Neural progenitor cell (in vitro differentiated cells): ENCODE results near the gene ZNF135. TPM values are rescaled to one million over a fixed set of nuclear protein-coding genes. Genes with fewer than 3 reads are reported as not detected.
A peak's percentile ranks its signal among the peaks of the same experiment; 100 is the strongest.

Source experiments
- DNase-seq: peaks from one replicate; pipeline ENCODE4 v3.0.0-alpha.2; 2016; ENCODE audit warnings: low spot score
- H2AFZ ChIP-seq: fragments of 200-600 bp; sonication (generic); replicated peaks from 2 replicates; pipeline ENCODE4 v1.6.1; 2016; ENCODE audit warnings: antibody characterized with exemption
- H3F3A ChIP-seq: fragments of 200-600 bp; sonication (generic); 2 replicates; pipeline ENCODE4 v1.6.1; 2016; ENCODE audit warnings: antibody characterized with exemption, low read depth
- H3K27ac ChIP-seq: fragments of 200-600 bp; sonication (generic); 2 replicates; pipeline ENCODE4 v1.5.1; 2016; ENCODE audit warnings: mild to moderate bottlenecking
- H3K27me3 ChIP-seq: fragments of 200-600 bp; sonication (generic); 2 replicates; pipeline ENCODE4 v1.6.1; 2016; ENCODE audit warnings: mild to moderate bottlenecking, moderate library complexity
- H3K36me3 ChIP-seq: fragments of 200-600 bp; sonication (generic); 2 replicates; pipeline ENCODE4 v1.5.1; 2016
- H3K4me1 ChIP-seq: fragments of 200-600 bp; sonication (generic); 2 replicates; pipeline ENCODE4 v1.6.1; 2016; ENCODE audit warnings: mixed run types
- H3K4me2 ChIP-seq: fragments of 200-600 bp; sonication (generic); 2 replicates; pipeline ENCODE4 v1.6.1; 2016
- H3K4me3 ChIP-seq: fragments of 200-600 bp; sonication (generic); 2 replicates; pipeline ENCODE4 v1.5.1; 2016
- H3K79me2 ChIP-seq: fragments of 200-600 bp; sonication (generic); 2 replicates; pipeline ENCODE4 v1.6.1; 2016; ENCODE audit warnings: low read depth
- H3K9ac ChIP-seq: fragments of 200-600 bp; sonication (generic); 2 replicates; pipeline ENCODE4 v1.6.1; 2016
- H3K9me3 ChIP-seq: fragments of 200-600 bp; sonication (generic); 2 replicates; pipeline ENCODE4 v1.5.1; 2016; ENCODE audit warnings: low read depth
- H4K20me1 ChIP-seq: fragments of 200-600 bp; sonication (generic); 2 replicates; pipeline ENCODE4 v1.6.1; 2016; ENCODE audit warnings: low read depth
- H3K27ac Mint-ChIP-seq: 3 replicates; pipeline ENCODE4 v1.8.0; 2021; ENCODE audit warnings: mixed read lengths
- H3K27me3 Mint-ChIP-seq: 2 replicates; pipeline ENCODE4 v1.8.0; 2022; ENCODE audit warnings: low read depth, mild to moderate bottlenecking, inconsistent platforms, moderate library complexity, mixed read lengths; ENCODE audit not compliant: insufficient read depth
- H3K36me3 Mint-ChIP-seq: 3 replicates; pipeline ENCODE4 v1.8.0; 2021; ENCODE audit warnings: mixed read lengths
- H3K4me1 Mint-ChIP-seq: 3 replicates; pipeline ENCODE4 v1.8.0; 2021; ENCODE audit warnings: mixed read lengths
- H3K4me3 Mint-ChIP-seq: 3 replicates; pipeline ENCODE4 v1.8.0; 2021; ENCODE audit warnings: mild to moderate bottlenecking, moderate library complexity, mixed read lengths
- H3K9me3 Mint-ChIP-seq: 3 replicates; pipeline ENCODE4 v1.8.0; 2020; ENCODE audit warnings: mixed read lengths
- CTCF ChIP-seq: fragments of 200-600 bp; sonication (generic); IDR thresholded peaks from 2 replicates; pipeline ENCODE4 v1.5.1; 2017; ENCODE audit warnings: antibody characterized with exemption, mild to moderate bottlenecking
- EZH2 ChIP-seq: fragments of 200-600 bp; sonication (generic); IDR thresholded peaks from 2 replicates; pipeline ENCODE4 v1.6.1; 2017; ENCODE audit warnings: antibody characterized with exemption, mild to moderate bottlenecking, moderate library complexity
- EZH2phosphoT487 ChIP-seq: fragments of 200-600 bp; sonication (generic); IDR thresholded peaks from 2 replicates; pipeline ENCODE4 v1.6.1; 2017; ENCODE audit warnings: antibody characterized with exemption
- total RNA-seq: library from RNA; depleted of rRNA; stranded (reverse); fragments of >200 nt; gene quantifications from 2 replicates; pipeline ENCODE4 v1.2.3, GENCODE V29; 2015; ENCODE audit warnings: low replicate concordance

The ZNF135 gene
- total RNA-seq, 1 donor from 2014 or later, result 11.1 TPM

DNA sequence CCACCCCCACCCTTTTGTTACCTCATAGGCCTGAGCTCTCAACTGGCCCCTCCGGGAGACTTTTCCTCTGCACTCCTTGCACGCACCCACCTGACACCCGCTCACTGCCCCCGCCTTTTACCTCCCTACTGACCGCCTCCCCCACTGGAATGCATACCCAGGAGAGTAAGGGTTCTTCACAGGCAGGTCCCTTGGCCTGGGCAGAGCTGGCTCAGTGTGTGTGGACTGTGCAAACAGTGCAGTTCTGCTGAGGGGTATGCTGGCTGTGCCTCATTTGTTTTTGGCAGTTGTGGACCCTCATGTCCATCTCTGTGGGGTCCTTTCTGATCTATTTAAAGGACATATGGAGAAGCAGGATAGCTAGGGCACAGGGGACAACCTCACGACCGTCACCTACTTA is 34.0 kb downstream of the ZNF135 start:
- Mint-ChIP-seq H3K27me3 (peaks cover 19% of the 10 kb centered on the region), H3K36me3 (peaks cover 44% of the 10 kb centered on the region), H3K27ac (no peak overlapping the region), H3K9me3 (peaks cover 70% of the 10 kb centered on the region), H3K4me1 (no peaks in the 10 kb centered on the region), H3K4me3 (no peak overlapping the region)
- H4K20me1 ChIP-seq, result no peaks in the 10 kb centered on the region
- no peak for TF ChIP-seq EZH2
- no peak for TF ChIP-seq EZH2phosphoT487
- TF ChIP-seq CTCF, result no peak
- no peaks in the 10 kb centered on the region for H3F3A ChIP-seq
- no peaks in the 10 kb centered on the region for H3K27me3 ChIP-seq
- no peak overlapping the region for H3K9ac ChIP-seq
- no peak overlapping the region for H3K27ac ChIP-seq
- H3K4me1 ChIP-seq, result no peaks in the 10 kb centered on the region
- H3K36me3 ChIP-seq, result no peaks in the 10 kb centered on the region
- no peaks in the 10 kb centered on the region for H3K9me3 ChIP-seq
- H3K79me2 ChIP-seq, result peaks cover 44% of the 10 kb centered on the region
- no peak overlapping the region for H2AFZ ChIP-seq
- no peak overlapping the region for H3K4me3 ChIP-seq
- no peak for DNase-seq
- no peak overlapping the region for H3K4me2 ChIP-seq

GRCh38 chr19:58095328-58095727 is 36.2 kb downstream of the ZNF135 start:
- Histone ChIP-seq H3K4me1 (no peaks in the 10 kb centered on the region), H3K4me3 (no peak overlapping the region)
- no peak overlapping the region for H3K4me3 Mint-ChIP-seq

DNA sequence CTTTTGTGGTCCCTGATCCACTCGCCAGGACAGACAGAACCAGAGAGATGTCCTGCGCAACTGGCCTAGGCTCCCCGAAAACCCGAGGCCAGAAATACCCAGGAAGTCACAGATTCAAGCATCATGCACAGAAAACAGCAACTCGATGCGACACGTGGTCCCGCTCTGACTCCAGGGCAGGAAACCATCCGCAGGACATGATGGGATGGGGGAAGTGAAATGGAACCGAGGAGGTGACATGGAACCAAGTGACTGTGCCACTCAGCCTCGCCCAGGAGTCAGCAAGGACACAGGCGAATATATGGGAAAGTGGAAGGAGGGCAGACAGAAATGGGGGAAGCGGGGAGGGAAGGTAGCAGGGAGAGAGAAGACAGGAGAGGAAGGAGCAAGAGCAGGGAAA is 37.8 kb downstream of the ZNF135 start:
- TF ChIP-seq EZH2phosphoT487, result no peak
- TF ChIP-seq CTCF, result no peak
- no peak for TF ChIP-seq EZH2
- Histone ChIP-seq H3K4me1 (no peaks in the 10 kb centered on the region), H3K27me3 (no peaks in the 10 kb centered on the region), H4K20me1 (no peaks in the 10 kb centered on the region), H2AFZ (no peak overlapping the region), H3K9me3 (no peaks in the 10 kb centered on the region), H3K36me3 (no peaks in the 10 kb centered on the region), H3F3A (peaks cover 4% of the 10 kb centered on the region), H3K79me2 (peaks cover 44% of the 10 kb centered on the region), H3K9ac (no peak overlapping the region), H3K4me3 (peak overlapping the region; percentile 99), H3K27ac (no peak overlapping the region), H3K4me2 (peak overlapping the region; percentile 83)
- no peak for DNase-seq
- H3K4me1 Mint-ChIP-seq, result peaks cover 5% of the 10 kb centered on the region
- peak overlapping the region; percentile 96 for H3K27ac Mint-ChIP-seq
- H3K9me3 Mint-ChIP-seq, result peaks cover 70% of the 10 kb centered on the region
- H3K4me3 Mint-ChIP-seq, result peak overlapping the region; percentile 89
- H3K36me3 Mint-ChIP-seq, result peaks cover 25% of the 10 kb centered on the region
- H3K27me3 Mint-ChIP-seq, result peaks cover 12% of the 10 kb centered on the region

More at GRCh38 chr19:58095328-58095727, 36.2 kb downstream of the ZNF135 start:
- H3K36me3 ChIP-seq, result no peaks in the 10 kb centered on the region
- H2AFZ ChIP-seq, result no peak overlapping the region
- Mint-ChIP-seq H3K4me1 (peaks cover 5% of the 10 kb centered on the region), H3K36me3 (peaks cover 29% of the 10 kb centered on the region), H3K27me3 (peaks cover 16% of the 10 kb centered on the region), H3K27ac (no peak overlapping the region), H3K9me3 (peaks cover 75% of the 10 kb centered on the region)
- no peak overlapping the region for H3K9ac ChIP-seq
- H3K79me2 ChIP-seq, result peaks cover 44% of the 10 kb centered on the region
- no peak overlapping the region for H3K4me2 ChIP-seq
- H3F3A ChIP-seq, result peaks cover 4% of the 10 kb centered on the region
- TF ChIP-seq EZH2phosphoT487, result no peak
- TF ChIP-seq EZH2, result no peak
- no peak for TF ChIP-seq CTCF
- H3K9me3 ChIP-seq, result no peaks in the 10 kb centered on the region
- no peaks in the 10 kb centered on the region for H4K20me1 ChIP-seq
- no peak overlapping the region for H3K27ac ChIP-seq
- DNase-seq, result no peak
- H3K27me3 ChIP-seq, result no peaks in the 10 kb centered on the region
